WERI-Rb-1 (cell line): ENCODE results near the gene OSBPL6.

Source experiments
- DNase-seq: peaks from one replicate; pipeline ENCODE4 v3.0.0-alpha.2; 2020
- H3K27ac ChIP-seq: fragments of 250-450 bp; sonication (Bioruptor Pico); 2 replicates; pipeline ENCODE4 v1.5.1; 2020; ENCODE audit warnings: mild to moderate bottlenecking, moderate library complexity
- H3K27me3 ChIP-seq: fragments of 250-450 bp; sonication (Bioruptor Pico); 2 replicates; pipeline ENCODE4 v1.5.1; 2021; ENCODE audit warnings: mild to moderate bottlenecking, low read depth, moderate library complexity; ENCODE audit not compliant: insufficient read depth, severe bottlenecking
- H3K36me3 ChIP-seq: fragments of 250-450 bp; sonication (Bioruptor Pico); 2 replicates; pipeline ENCODE4 v1.5.1; 2020; ENCODE audit warnings: mild to moderate bottlenecking, moderate library complexity
- H3K4me3 ChIP-seq: 2 replicates; pipeline ENCODE4 v1.5.1; 2011; ENCODE audit warnings: low read depth, mild to moderate bottlenecking, control low read depth, low read length
- H3K9me3 ChIP-seq: fragments of 250-450 bp; sonication (Bioruptor Pico); 2 replicates; pipeline ENCODE4 v1.5.1; 2021; ENCODE audit warnings: mild to moderate bottlenecking, moderate library complexity; ENCODE audit not compliant: severe bottlenecking
- CTCF ChIP-seq: IDR thresholded peaks from 2 replicates; pipeline ENCODE4 v1.5.1; 2011; ENCODE audit warnings: low read depth, mild to moderate bottlenecking, control low read depth, inconsistent platforms, low read length

Gene OSBPL6

DNA sequence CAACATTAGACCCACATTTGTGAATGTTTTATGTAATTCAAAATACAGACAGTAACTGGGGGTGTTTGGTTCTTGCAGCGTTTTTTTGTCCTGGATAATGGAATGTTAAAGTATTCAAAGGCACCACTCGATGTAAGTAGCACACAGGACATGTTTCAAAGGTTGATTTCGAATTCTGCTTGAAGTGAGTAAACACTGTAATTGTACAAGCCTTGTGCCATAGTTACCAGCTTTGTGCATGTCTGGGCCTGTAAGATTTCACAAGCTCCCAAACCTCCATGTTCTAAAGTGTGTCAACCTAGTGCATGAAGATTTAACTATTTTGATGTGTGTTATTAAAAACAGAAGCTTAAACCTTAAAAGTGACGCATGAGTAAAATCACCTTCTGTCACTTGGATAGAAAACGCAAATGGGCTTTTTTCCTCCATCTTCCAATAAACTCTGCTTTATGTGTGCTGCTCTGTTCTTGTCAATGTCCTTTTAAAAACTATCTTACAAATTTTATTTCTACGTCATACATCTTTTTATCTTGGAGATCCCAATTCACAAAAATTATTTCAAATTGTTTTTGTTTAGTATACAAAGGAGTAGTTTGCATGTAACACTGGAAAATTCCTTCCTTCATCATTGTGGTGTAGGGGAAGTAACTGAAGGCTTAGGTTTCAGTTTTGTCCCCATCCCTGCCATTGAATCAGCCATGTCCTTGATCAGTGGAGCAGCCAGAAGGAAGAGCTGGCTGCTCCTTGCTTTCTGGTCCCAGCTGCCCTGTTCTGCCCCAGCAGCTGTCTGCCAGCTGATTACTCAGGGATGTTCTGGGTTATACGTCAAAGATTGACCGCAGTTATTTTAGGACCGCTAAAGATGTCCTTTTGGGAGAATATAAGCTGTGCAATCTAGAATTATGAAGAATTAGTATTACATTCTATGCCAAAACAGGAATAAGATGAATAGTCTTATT is 137.4 kb downstream of the OSBPL6 start:
- H3K4me3 ChIP-seq = no peak overlapping the region
- H3K36me3 ChIP-seq = peaks cover 12% of the 10 kb centered on the region
- no peaks in the 10 kb centered on the region for H3K9me3 ChIP-seq
- TF ChIP-seq CTCF = no peak
- DNase-seq = no peak
- H3K27ac ChIP-seq = no peak overlapping the region
- no peaks in the 10 kb centered on the region for H3K27me3 ChIP-seq

DNA sequence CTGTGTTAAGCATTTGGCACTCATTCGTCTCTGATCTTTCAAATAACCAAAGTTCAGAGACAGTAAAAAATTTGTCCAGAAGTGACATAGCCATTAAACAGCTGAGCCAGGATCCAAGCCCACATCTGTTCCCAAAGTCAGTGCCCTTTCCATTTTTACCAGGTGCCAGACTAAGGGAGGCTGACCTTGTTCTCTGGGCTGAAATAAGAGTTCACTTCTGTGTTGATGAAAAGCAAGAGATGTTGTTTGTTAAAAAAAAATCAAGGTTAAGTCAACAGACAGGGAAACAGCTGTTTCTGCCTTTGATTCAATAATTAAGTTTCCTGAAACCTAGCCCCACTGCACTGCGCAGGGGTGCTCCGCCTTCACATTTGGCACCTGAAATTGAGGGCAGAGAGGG is 139.5 kb downstream of the OSBPL6 start:
- Histone ChIP-seq H3K27ac (no peak overlapping the region), H3K36me3 (peaks cover 23% of the 10 kb centered on the region), H3K4me3 (no peak overlapping the region), H3K9me3 (no peaks in the 10 kb centered on the region), H3K27me3 (no peaks in the 10 kb centered on the region)
- no peak for DNase-seq
- no peak for TF ChIP-seq CTCF

DNA sequence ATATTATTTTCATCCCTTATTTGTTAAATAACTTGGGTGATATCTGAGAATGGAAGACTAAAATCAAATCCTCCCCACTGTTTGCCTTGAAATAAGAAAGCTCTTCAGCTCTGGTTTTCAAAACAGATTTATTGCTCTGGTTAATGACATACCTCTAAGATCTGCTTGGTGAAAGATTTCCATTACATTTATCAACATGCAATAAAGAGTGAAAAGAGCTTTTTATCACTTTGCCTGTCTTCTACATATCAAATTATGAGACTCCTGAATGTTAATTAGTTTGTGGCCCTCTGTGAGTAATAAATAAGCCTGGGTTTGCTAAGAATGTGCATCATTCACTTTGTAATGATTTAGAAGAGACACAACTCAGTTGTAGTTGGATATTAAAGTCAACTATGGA is 140.9 kb downstream of the OSBPL6 start:
- H3K9me3 ChIP-seq = no peaks in the 10 kb centered on the region
- H3K27me3 ChIP-seq = no peaks in the 10 kb centered on the region
- no peak for DNase-seq
- no peak overlapping the region for H3K4me3 ChIP-seq
- H3K36me3 ChIP-seq = peaks cover 28% of the 10 kb centered on the region
- no peak overlapping the region for H3K27ac ChIP-seq
- TF ChIP-seq CTCF = no peak

GRCh38 chr2:178344121-178344520 is 149.8 kb downstream of the OSBPL6 start:
- no peaks in the 10 kb centered on the region for H3K9me3 ChIP-seq
- H3K36me3 ChIP-seq = peaks cover 9% of the 10 kb centered on the region
- no peak overlapping the region for H3K27ac ChIP-seq
- no peak overlapping the region for H3K4me3 ChIP-seq
- no peak for TF ChIP-seq CTCF
- H3K27me3 ChIP-seq = no peaks in the 10 kb centered on the region
- no peak for DNase-seq

DNA sequence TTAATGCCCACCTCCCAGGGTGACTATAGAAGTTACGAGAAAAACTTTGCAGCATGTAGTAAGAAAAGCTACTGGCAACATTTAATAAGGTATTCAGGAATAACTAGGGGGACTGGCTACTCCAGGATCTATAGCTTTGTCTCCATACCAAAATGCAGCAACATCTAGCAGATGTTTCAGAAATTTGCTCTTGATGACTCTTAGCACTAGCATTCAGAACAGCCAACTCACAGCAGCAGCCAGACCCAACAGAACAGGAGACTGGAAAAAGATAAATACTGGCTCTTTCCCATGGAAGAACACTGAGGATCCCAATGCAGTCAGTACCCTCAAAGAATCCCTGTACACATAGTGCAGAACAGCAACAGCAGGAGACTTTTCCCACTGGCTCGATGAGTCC is 151.6 kb downstream of the OSBPL6 start:
- no peak overlapping the region for H3K4me3 ChIP-seq
- H3K27me3 ChIP-seq = no peaks in the 10 kb centered on the region

More for the DNA sequence above, 151.6 kb downstream of the OSBPL6 start:
- Histone ChIP-seq H3K27ac (no peak overlapping the region), H3K9me3 (no peaks in the 10 kb centered on the region), H3K36me3 (peaks cover 16% of the 10 kb centered on the region)
- TF ChIP-seq CTCF = no peak
- no peak for DNase-seq
